A673 (cell line): ENCODE measurements around the gene PDXP. TPM values are rescaled to one million over a fixed set of nuclear protein-coding genes. Genes with fewer than 3 reads are reported as not detected.
"Not testable (repeated sequence)": the region's sequence is repeated elsewhere in the genome, so short reads cannot be mapped to it uniquely, and the experiment has no call there.

Experiments
- BruUV-seq: library from RNA; stranded (reverse); fragments of 400-500 nt; replicated peaks from 2 replicates; lab custom pipeline; 2021; lab: Mats Ljungman, UMichigan
- CTCF ChIA-PET: fragments of 300-600 bp; sonication (Branson Sonifier 250); formaldehyde crosslinking; loops from one replicate; lab custom pipeline; 2022; ENCODE audit warnings: antibody characterized with exemption; lab: Charles Lee
- POLR2A ChIA-PET: fragments of 300-600 bp; sonication (Branson Sonifier 250); formaldehyde crosslinking; loops from one replicate; lab custom pipeline; 2022; ENCODE audit warnings: antibody characterized with exemption; ENCODE audit not compliant: low non-redundant PET; lab: Charles Lee
- DNase-seq: peaks from one replicate; pipeline ENCODE4 v3.0.0-alpha.2; 2015; ENCODE audit warnings: low spot score
- H3K27ac ChIP-seq: fragments of 200-600 bp; sonication (generic); 2 replicates; pipeline ENCODE4 v1.5.1; 2016; ENCODE audit warnings: mixed run types, low read depth, mild to moderate bottlenecking, mixed read lengths, antibody characterized with exemption, low read length; ENCODE audit not compliant: poor library complexity, severe bottlenecking
- H3K27me3 ChIP-seq: fragments of 200-600 bp; sonication (generic); replicated peaks from 2 replicates; pipeline ENCODE4 v1.6.1; 2017; ENCODE audit warnings: mixed run types, low read depth, mild to moderate bottlenecking, mixed read lengths, antibody characterized with exemption, low read length; ENCODE audit not compliant: insufficient read depth, poor library complexity
- H3K36me3 ChIP-seq: fragments of 200-600 bp; sonication (generic); 2 replicates; pipeline ENCODE4 v1.6.1; 2016; ENCODE audit warnings: mixed run types, mild to moderate bottlenecking, mixed read lengths, antibody characterized with exemption, low read length; ENCODE audit not compliant: insufficient read depth, poor library complexity, severe bottlenecking
- H3K4me1 ChIP-seq: fragments of 200-600 bp; sonication (generic); 2 replicates; pipeline ENCODE4 v1.6.1; 2017; ENCODE audit warnings: mixed run types, mild to moderate bottlenecking, mixed read lengths, antibody characterized with exemption, low read length; ENCODE audit not compliant: insufficient read depth, poor library complexity, severe bottlenecking
- H3K4me3 ChIP-seq: fragments of 200-600 bp; sonication (generic); 2 replicates; pipeline ENCODE4 v1.5.1; 2016; ENCODE audit warnings: low read depth, mixed run types, mild to moderate bottlenecking, mixed read lengths, low read length; ENCODE audit not compliant: poor library complexity, severe bottlenecking
- H3K9me3 ChIP-seq: fragments of 200-600 bp; sonication (generic); 2 replicates; pipeline ENCODE4 v1.6.1; 2016; ENCODE audit warnings: mixed run types, low read depth, mild to moderate bottlenecking, mixed read lengths, antibody characterized with exemption, low read length; ENCODE audit not compliant: poor library complexity, severe bottlenecking
- EZH2 ChIP-seq: fragments of 200-600 bp; sonication (generic); IDR thresholded peaks from 2 replicates; pipeline ENCODE4 v1.6.1; 2017; ENCODE audit warnings: borderline replicate concordance, low read depth, mild to moderate bottlenecking, mixed read lengths, antibody characterized with exemption, low read length; ENCODE audit not compliant: poor library complexity, severe bottlenecking
- intact Hi-C: fragments of 100-400 bp; cut with micrococcal nuclease; formaldehyde crosslinking; loops from one replicate; pipeline ENCODE4 v1.10.0; 2022; ENCODE audit not compliant: unreplicated experiment
- total RNA-seq: library from RNA; stranded (reverse); gene quantifications from 2 replicates; pipeline ENCODE4 v1.2.3, GENCODE V29; 2021
- TF ChIP-seq, protein P1 (sequence below): fragments of 300-800, 200-600 bp; sonication (generic); conservative IDR thresholded peaks from 2 replicates; pipeline ENCODE4 v1.5.1; 2017; ENCODE audit warnings: low read depth, mild to moderate bottlenecking, antibody characterized with exemption, low read length, moderate library complexity, mixed read lengths

PDXP gene
- total RNA-seq, 1 experiment from 2014 or later: 63.5 TPM

DNA sequence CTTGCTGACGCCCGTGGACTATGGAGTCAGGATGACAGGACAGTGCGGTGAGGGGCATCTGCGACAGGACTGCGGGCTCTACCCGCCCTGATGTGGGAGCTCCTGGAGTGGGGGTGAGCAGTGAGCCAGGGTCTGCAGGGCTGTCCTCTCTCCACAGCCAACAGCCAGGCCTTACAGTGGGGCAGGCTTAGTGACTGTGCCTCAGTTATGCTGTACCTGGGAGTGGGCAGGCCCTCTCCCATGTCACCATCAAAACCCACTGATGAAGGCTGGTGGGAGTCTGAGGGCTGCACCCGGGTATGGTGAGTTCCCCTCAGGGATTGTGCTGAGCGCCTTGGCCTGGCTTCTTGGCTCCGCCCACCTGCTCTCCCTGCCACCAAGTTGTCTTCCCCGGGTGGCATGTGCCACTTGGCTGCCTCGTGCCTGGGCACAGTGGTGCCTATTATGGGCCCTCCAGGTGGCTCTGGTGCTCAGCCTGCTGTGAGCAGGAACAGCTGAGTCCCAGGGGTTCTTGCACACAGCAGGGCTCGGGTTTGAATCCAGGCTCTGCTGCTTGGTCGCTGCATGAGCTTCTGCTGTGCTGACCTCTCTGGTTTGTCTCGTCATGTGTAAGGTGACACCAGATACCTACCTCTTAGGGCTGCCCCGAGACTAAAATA lies 34.2 kb downstream of the PDXP start:
- no peak for DNase-seq
- Histone ChIP-seq H3K9me3 (no peaks in the 10 kb centered on the region), H3K36me3 (peaks cover 26% of the 10 kb centered on the region), H3K27ac (no peak overlapping the region), H3K27me3 (no peaks in the 10 kb centered on the region), H3K4me1 (peaks cover 5% of the 10 kb centered on the region), H3K4me3 (no peak overlapping the region)
- BruUV-seq: no TSS peak
- TF ChIP-seq EZH2: no peak
- TF ChIP-seq, protein P1, sequence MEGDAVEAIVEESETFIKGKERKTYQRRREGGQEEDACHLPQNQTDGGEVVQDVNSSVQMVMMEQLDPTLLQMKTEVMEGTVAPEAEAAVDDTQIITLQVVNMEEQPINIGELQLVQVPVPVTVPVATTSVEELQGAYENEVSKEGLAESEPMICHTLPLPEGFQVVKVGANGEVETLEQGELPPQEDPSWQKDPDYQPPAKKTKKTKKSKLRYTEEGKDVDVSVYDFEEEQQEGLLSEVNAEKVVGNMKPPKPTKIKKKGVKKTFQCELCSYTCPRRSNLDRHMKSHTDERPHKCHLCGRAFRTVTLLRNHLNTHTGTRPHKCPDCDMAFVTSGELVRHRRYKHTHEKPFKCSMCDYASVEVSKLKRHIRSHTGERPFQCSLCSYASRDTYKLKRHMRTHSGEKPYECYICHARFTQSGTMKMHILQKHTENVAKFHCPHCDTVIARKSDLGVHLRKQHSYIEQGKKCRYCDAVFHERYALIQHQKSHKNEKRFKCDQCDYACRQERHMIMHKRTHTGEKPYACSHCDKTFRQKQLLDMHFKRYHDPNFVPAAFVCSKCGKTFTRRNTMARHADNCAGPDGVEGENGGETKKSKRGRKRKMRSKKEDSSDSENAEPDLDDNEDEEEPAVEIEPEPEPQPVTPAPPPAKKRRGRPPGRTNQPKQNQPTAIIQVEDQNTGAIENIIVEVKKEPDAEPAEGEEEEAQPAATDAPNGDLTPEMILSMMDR: no peak
- ChIA-PET POLR2A (no interaction called here), CTCF (no interaction called here)
- intact Hi-C loops: no loop called here

DNA sequence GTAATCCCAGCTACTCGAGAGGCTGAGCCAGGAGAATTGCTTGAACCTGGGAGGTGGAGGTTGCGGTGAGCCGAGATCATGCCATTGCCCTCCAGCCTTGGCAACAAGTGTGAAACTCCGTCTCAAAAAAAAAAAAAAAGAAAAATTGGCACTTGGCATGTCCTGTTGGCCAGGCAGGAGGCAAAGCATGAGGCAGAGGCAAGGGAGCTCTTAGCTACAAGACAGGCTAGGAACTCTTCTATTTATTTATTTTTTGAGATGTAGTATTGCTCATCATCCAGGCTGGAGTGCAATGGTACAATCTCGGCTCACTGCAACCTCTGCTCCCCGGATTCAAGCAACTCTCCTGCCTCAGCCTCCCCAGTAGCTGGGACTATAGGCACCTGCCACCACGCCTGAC lies 35.6 kb downstream of the PDXP start:
- H3K9me3 ChIP-seq, H3K27ac ChIP-seq, BruUV-seq, H3K4me3 ChIP-seq, intact Hi-C loops, DNase-seq, POLR2A ChIA-PET, H3K4me1 ChIP-seq, H3K27me3 ChIP-seq: not testable (repeated sequence)
- CTCF ChIA-PET: interaction anchor here (1.1 kb wide), 1 partner anchor 51 kb away, joined by 3 read pairs; no protein-coding TSS in a partner anchor
- peaks cover 16% of the 10 kb centered on the region for H3K36me3 ChIP-seq

DNA sequence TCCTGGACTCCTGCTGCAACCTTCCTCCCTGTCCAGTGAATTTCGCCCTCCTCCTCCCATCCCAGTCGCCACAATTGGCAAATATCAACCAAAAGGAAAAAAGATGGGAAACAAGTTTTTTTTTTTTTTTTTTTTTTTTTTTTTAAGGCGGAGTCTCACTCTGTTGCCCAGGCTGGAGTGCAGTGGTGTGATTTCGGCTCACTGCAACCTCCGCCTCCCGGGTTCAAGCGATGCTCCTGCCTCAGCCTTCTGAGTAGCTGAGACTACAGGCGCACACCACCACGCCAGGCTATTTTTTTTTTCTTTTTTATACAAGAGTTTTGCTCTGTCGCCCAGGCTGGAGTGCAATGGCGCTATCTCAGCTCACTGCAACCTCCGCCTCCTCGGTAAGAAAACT lies 37.7 kb downstream of the PDXP start:
- BruUV-seq, POLR2A ChIA-PET: not testable (repeated sequence)
- peak overlapping the region; percentile 39 for H3K4me3 ChIP-seq

DNA sequence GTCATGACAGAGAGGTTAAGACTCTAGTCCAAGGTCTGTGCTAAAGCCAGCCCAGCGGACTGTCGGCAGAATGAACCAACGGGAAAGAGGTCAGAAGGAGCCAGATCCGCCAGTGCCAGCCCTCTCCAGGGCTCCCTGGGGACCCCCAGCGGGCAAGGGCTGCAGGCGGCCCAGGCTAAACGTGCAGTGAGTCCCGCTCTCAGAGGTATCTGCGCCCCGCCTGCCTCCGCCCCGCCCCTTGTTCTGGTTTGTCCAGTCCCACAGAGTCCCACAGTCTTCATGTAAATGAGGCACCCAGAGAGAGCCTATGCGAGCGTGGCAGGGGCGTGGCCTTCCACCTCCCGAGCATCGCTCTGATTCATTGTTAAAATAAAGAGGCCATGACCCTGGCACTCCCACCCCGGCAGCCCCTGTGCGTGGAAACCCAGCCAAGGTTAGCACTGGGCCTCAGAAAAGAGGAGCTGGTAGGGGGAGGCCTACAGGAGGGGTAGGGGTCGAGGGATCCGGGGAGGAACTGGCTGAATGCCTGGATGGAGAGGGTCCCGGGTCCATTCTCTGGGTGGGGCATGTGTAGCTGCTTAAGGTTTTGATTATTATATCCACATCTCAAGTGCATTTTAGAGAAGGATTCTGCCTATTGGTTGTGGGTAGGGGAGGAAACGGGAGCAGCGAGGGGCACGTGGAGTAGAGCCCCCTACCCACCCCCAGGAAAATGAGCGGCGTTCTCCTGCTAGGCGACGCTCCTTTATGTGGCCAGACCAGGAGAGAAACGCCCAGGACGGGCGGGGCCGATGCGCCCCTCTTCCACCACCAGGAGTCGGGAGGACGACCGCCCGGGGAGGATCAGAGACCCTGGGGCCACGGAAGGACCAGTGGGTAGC lies 38.4 kb downstream of the PDXP start, which contains the start of gene TRIOBP:
Gene TRIOBP, plus strand, starts transcription at position 392 of the 881 bp plus-strand sequence. CDS start 4,318 bp downstream, outside the sequence.
- Histone ChIP-seq H3K4me3 (peak within 1 kb of the TSS; percentile 39), H3K4me1 (peaks cover 5% of the 10 kb centered on the region), H3K27me3 (no peaks in the 10 kb centered on the region), H3K36me3 (peaks cover under 1% of the 10 kb centered on the region), H3K9me3 (no peaks in the 10 kb centered on the region), H3K27ac (no peak within 1 kb of the TSS)
- BruUV-seq: no TSS peak
- intact Hi-C loops: no loop called here
- TF ChIP-seq, protein P1: peak; percentile 56
- TF ChIP-seq EZH2: no peak
- POLR2A ChIA-PET: no interaction called here
- CTCF ChIA-PET: interaction anchor here (0.7 to 1.1 kb wide), 3 partner anchors 105 to 761 kb away, joined by 3 to 4 read pairs (median 3); no protein-coding TSS in a partner anchor
- peak; percentile 98 for DNase-seq

More for the DNA sequence above, 37.7 kb downstream of the PDXP start:
- H3K27me3 ChIP-seq, DNase-seq, H3K4me1 ChIP-seq, intact Hi-C loops, H3K36me3 ChIP-seq, H3K9me3 ChIP-seq, H3K27ac ChIP-seq: not testable (repeated sequence)
- CTCF ChIA-PET: interaction anchor here (0.7 to 1.3 kb wide), 2 partner anchors 15 to 761 kb away, joined by 4 read pairs; no protein-coding TSS in a partner anchor
